GM12878 (cell line): ENCODE results near the gene DNAH2. TPM values are rescaled to one million over a fixed set of nuclear protein-coding genes. Genes with fewer than 3 reads are reported as not detected.

ENCODE experiments used
- EP300 ChIP-seq, 2 experiments: fragments of 150-350 bp in 1 of 2; IDR thresholded peaks; 2 replicates each; pipeline ENCODE4 v1.6.1; 2011 to 2012; ENCODE audit warnings: low read depth in 2 of 2, low read length in 2 of 2, borderline replicate concordance in 1 of 2, improper control_type of control experiment in 1 of 2, inconsistent platforms in 1 of 2; ENCODE audit not compliant: control insufficient read depth in 1 of 2
- FOXK2 ChIP-seq: fragments of 450-650 bp; IDR thresholded peaks from 2 replicates; pipeline ENCODE4 v1.6.1; 2017; ENCODE audit warnings: mild to moderate bottlenecking, moderate library complexity
- LARP7 ChIP-seq: fragments of 450-650 bp; IDR thresholded peaks from 2 replicates; pipeline ENCODE4 v1.6.1; 2017; ENCODE audit warnings: mild to moderate bottlenecking
- POLR2AphosphoS5 ChIP-seq: IDR thresholded peaks from 2 replicates; pipeline ENCODE4 v1.6.1; 2011; ENCODE audit warnings: mild to moderate bottlenecking, low read length, inconsistent platforms
- RAD51 ChIP-seq: fragments of 450-650 bp; IDR thresholded peaks from 2 replicates; pipeline ENCODE4 v1.6.1; 2016; ENCODE audit warnings: moderate library complexity, mild to moderate bottlenecking, inconsistent platforms
- SIX5 ChIP-seq: IDR thresholded peaks from 2 replicates; pipeline ENCODE4 v1.6.1; 2011; ENCODE audit warnings: mild to moderate bottlenecking, low read depth, low read length, moderate library complexity; ENCODE audit not compliant: severe bottlenecking
- polyA plus RNA-seq, 11 experiments: library from polyadenylated mRNA; depleted of rRNA in 4 of 11; unstranded in 6 of 11; stranded (reverse) in 5 of 11; fragments of >200 nt; fragmentation: Nextera tagmentation in 4 of 11; fragmentation: Illumina TruSeq in 1 of 11; extraction: Ambion mirVana in 4 of 11; extraction: Trizol in 1 of 11; gene quantifications; 1 replicate in 1 of 11; 2 replicates in 10 of 11; pipeline versions ENCODE4 v1.2.1 to v1.2.3, GENCODE V29; 2011 to 2016; ENCODE audit warnings: inconsistent platforms in 2 of 11, missing spikeins in 2 of 11, low read depth in 1 of 11
- total RNA-seq, 4 experiments: library from RNA; depleted of rRNA in 3 of 4; stranded (reverse); fragments of >200 nt in 3 of 4; fragmentation: Illumina TruSeq in 1 of 4; extraction: Trizol in 1 of 4; gene quantifications; 2 replicates each; pipeline versions ENCODE4 v1.2.1 to v1.2.3, GENCODE V29; 2013 to 2021
- TF ChIP-seq, protein P1 (sequence below): IDR thresholded peaks from 2 replicates; pipeline ENCODE4 v1.6.1; 2012; ENCODE audit warnings: low read depth, low read length, improper control_type of control experiment
- TF ChIP-seq, protein P2 (sequence below): fragments of 450-650 bp; IDR thresholded peaks from 2 replicates; pipeline ENCODE4 v1.6.1; 2018; ENCODE audit warnings: mild to moderate bottlenecking, low read depth, moderate library complexity; ENCODE audit not compliant: partially characterized antibody
- TF ChIP-seq, protein P3 (sequence below): IDR thresholded peaks from 2 replicates; pipeline ENCODE4 v1.6.1; 2012; ENCODE audit warnings: low read depth, low read length, improper control_type of control experiment

DNAH2 gene
- total and polyA plus RNA-seq, 10 of the 15 experiments (the other 5 are each of a cell fraction or from before 2014, with no cell fraction given), result not detected

GRCh38 chr17:7857713-7858521 lies 140.4 kb downstream of the DNAH2 start, which contains the start of gene CYB5D1 (continued):
- TF ChIP-seq EP300 (IDR thresholded peaks at IDR 0.05; ENCODE audit: borderline replicate concordance in 1 of 2, control insufficient read depth in 1 of 2, low read depth in 2 of 2, low read length in 2 of 2) (peak in 1 of 2 experiments; percentile 43; a peak in 1 of 4 replicates), RAD51 (peak; percentile 88), POLR2AphosphoS5 (0 out of 2 replicates have a peak, but pooled peaks have one; percentile 37), LARP7 (peak; percentile 52), FOXK2 (peak; percentile 78), SIX5 (peak; percentile 79)
- TF ChIP-seq, protein P1, sequence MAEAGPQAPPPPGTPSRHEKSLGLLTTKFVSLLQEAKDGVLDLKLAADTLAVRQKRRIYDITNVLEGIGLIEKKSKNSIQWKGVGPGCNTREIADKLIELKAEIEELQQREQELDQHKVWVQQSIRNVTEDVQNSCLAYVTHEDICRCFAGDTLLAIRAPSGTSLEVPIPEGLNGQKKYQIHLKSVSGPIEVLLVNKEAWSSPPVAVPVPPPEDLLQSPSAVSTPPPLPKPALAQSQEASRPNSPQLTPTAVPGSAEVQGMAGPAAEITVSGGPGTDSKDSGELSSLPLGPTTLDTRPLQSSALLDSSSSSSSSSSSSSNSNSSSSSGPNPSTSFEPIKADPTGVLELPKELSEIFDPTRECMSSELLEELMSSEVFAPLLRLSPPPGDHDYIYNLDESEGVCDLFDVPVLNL, result peak; percentile 42; the same call in 1 of the 2 replicates
- TF ChIP-seq, protein P2, sequence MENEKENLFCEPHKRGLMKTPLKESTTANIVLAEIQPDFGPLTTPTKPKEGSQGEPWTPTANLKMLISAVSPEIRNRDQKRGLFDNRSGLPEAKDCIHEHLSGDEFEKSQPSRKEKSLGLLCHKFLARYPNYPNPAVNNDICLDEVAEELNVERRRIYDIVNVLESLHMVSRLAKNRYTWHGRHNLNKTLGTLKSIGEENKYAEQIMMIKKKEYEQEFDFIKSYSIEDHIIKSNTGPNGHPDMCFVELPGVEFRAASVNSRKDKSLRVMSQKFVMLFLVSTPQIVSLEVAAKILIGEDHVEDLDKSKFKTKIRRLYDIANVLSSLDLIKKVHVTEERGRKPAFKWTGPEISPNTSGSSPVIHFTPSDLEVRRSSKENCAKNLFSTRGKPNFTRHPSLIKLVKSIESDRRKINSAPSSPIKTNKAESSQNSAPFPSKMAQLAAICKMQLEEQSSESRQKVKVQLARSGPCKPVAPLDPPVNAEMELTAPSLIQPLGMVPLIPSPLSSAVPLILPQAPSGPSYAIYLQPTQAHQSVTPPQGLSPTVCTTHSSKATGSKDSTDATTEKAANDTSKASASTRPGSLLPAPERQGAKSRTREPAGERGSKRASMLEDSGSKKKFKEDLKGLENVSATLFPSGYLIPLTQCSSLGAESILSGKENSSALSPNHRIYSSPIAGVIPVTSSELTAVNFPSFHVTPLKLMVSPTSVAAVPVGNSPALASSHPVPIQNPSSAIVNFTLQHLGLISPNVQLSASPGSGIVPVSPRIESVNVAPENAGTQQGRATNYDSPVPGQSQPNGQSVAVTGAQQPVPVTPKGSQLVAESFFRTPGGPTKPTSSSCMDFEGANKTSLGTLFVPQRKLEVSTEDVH, result no peak
- TF ChIP-seq, protein P3, sequence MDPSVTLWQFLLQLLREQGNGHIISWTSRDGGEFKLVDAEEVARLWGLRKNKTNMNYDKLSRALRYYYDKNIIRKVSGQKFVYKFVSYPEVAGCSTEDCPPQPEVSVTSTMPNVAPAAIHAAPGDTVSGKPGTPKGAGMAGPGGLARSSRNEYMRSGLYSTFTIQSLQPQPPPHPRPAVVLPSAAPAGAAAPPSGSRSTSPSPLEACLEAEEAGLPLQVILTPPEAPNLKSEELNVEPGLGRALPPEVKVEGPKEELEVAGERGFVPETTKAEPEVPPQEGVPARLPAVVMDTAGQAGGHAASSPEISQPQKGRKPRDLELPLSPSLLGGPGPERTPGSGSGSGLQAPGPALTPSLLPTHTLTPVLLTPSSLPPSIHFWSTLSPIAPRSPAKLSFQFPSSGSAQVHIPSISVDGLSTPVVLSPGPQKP, result peak; percentile 48; the same call in 1 of the 2 replicates
